ENCODE measurements around the gene PPP1R12A.

- no peak for TF ChIP-seq CTCF (conservative IDR thresholded peaks at IDR 0.05; ENCODE audit: low read length)
- TF ChIP-seq EZH2phosphoT487 (IDR thresholded peaks at IDR 0.05; ENCODE audit: borderline replicate concordance, low read depth, low read length): no peak
These were observed 169.7 kb downstream of the PPP1R12A start for GRCh38 chr12:79765157-79765556.
